NCI-H345 (cell line): ENCODE data around the gene RFTN2.
"Not testable (repeated sequence)": the region's sequence is repeated elsewhere in the genome, so short reads cannot be mapped to it uniquely, and the experiment has no call there.

Experiments
- DNase-seq: peaks from one replicate; lab custom pipeline; 2025; lab: John Stamatoyannopoulos, UW

The RFTN2 gene, protein sequence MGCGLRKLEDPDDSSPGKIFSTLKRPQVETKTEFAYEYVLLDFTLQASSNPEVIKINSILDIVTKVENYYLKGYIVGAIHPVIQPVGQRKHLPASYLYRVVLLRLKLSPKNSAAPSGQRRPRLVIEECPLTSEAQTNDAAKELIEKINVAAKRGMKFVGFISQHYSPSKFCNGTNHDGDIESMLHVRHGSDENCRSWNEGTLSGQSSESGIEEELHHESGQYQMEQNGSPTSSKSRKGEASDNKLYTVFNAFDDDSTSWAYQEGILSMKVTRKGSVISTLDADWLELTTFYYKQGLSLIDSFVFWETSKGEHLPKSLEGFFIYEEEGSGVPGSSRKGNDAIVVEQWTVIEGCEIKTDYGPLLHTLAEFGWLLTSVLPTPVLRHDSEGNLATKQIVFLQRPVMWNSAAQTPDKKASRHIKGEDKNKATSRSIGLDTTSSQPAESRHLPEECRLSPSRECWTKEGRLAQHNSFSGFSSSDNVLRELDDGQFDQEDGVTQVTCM

DNA sequence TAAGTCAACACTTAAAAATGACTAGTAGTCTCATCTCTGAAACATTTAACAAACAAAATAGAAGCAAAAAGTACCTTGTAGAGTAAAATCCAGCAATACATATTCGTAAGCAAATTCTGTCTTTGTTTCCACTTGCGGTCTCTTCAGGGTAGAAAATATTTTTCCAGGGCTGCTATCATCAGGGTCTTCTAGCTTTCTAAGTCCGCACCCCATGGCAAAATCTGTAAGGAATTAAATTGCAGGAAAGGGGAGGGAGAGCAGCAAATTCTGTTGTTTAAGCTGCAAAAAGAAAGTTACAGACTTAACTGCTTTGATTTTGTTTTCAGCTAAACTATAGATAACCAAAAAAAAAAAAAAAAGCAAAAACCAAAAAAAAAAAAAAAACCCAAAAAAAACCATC lies at the start of gene RFTN2:
Gene RFTN2 (minus strand): TSS at position 342 of the 400 bp plus-strand sequence. CDS start 129 bp downstream, at position 213.
- DNase-seq, result no peak

DNA sequence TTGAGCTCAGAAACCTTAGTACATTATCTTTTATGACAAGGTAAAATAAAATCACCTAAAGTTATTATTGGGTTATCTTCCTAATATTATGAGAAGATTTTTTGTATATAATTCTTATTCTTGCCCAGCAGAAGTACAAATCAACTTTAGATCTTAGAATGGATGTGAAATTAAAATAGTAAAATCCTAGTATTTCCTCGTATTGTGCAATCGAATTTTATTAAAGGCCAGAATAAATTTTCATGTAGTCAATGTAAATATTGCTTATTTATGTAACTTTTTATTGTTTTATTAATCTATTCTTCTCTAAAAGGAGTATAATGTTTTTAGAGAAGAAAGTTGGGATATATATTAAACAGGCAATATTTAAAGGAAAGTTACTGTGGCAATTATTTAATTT lies 42.5 kb upstream of the RFTN2 start:
- DNase-seq, result no peak

DNA sequence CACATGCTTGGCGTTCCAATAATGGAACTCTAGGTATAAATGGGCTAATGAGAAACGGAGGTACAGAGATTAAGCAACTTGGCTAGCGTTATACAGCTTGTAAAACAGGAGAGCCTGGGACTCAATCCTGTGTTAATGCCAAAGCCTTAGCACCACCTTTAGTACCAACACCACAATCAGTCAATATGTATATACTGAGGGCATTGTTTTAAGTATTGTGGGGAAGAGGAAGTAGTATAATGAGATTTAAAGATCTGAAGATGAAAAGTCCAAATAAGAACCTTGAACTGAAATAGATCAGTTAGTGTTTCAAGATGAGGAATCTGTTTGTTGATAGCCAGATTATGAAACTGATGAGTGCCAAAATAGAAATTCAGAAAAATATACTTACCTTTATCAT lies 37.9 kb upstream of the RFTN2 start:
- DNase-seq, result no peak

DNA sequence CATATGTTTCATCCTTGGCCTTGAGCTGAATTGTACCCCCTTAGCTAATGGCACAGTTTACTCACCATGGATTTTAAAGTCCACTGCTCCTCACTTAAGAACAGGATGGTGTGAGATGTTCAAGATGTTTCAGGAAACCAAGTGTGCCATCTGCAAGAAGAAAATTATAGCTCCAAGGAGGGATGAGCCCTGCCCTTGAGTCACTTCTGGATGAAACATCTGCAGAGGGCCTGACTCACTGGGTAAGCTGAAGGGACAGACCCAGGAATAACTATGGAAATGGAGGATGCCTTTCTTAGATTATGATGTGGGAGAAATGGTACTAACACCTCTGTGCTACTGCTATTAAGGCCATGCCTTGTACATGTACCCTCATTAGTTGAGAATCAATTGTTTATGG lies 36.2 kb upstream of the RFTN2 start:
- DNase-seq, result no peak

DNA sequence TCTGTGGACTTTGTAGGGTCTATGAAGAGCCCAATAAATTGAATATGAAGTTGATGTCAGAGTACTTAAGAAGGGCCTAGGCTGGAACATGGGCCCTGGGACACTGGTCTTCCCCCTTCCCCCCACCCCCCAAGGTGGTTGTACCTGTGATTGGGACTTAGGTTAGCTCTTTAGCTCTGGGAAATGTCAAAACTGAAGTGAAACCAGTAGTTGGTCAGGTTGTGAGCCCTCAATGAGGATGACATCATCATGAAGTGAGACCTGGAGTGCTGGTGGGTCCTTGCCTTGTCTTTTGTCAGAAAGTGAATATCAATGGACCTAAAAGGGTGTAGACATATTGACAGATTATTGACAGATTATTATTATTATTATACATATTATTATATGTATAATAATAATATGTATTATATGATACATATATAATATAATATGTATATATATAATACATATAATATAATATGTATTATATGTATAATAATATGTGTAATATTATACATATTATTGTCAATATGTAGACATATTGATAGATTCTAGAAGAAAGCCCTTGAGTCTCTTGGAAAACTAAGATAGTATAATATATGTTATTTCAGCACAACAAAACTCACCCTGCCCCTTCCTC lies 35.1 kb upstream of the RFTN2 start:
- DNase-seq, result no peak

DNA sequence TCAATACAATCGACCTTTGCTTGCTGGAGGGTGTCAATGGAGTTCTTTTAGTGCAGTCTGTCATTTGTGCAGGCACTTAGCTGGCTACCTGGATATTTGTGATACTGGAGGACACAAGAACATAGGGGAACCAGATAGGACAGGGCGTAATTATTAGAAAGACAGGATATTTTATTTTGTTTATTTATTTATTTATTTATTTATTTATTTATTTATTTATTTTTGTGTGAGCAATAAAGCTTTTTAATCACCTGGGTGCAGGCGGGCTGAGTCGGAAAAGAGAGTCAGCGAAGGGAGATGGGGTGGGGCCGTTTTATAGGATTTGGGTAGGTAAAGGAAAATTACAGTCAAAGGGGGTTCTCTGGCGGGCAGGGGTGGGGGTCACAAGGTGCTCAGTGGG lies 33.8 kb upstream of the RFTN2 start:
- not testable (repeated sequence) for DNase-seq

DNA sequence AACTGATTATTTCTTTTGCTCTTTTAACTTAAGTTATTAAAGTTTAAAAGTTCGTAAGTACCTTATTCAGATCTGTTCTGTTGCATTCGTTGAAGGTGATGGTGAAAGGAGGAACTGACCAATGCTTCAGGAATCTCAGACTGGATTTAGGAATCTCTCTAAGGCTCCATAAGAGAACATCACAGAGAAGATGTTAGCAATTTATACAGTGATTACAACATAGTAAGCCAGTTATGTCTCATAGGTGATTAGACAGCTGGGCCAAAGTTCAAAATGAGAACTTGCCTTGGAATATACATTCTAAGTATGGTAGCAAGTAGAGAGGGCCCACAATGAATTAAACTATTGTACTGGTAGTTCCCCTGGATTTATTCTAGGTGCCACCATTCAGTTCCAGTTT lies 32.9 kb upstream of the RFTN2 start:
- no peak for DNase-seq

DNA sequence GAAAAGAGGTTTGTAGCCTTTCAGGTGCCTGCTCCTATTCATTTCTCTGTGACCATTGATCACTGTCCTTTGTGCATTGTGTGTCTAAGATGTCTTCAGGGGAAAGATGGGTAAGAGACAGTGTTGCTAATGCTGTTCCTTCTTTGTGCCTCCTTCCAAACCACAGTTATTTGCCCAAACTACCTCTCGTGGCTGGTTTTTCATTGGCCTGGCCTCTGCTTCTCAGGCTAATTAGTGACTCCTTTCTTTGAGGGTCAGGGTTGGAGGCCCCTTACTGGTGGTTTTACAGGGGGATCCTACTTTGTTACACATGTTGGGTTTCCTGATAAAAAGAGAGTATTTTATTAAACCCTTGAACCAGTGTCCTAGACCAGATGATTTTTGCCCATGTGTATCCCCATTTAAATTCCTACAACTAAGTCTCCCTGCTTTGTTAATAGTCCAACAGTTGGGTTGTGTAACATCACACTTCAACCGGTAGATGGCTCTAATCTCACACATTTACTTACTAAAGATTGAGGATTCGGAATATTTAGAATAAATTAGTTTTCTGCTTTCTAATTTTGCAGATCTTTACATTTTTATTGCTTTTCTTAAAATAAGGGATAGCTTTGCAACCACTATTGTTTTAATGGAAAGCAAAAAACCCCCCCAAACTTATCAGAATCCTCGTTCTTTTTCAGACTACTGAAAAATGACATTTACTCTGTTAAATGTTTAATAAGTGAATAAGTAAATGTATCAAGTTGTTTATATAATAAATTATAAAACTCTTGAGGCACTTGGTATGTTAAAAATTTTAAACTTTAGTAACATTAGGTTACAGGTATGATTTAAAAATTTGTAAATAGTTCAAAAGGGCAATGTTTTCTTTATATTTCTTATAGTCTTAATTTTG lies 32.2 kb upstream of the RFTN2 start:
- peak; percentile 42 for DNase-seq

DNA sequence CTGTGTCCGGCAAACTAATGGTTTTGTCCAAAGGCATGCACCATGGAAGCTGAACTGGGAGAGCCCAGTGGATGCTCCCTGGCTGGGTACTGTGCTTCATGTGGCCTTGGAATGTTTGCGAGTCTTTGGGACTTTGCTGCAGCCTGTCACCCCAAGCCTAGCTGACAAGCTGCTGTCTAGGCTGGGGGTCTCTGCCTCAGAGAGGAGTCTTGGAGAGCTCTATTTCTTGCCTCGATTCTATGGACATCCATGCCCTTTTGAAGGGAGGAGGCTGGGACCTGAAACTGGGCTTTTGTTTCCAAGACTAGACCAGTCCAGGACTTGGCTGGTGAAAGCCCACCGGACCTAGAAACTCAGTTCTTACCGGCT lies 31.4 kb upstream of the RFTN2 start:
- no peak for DNase-seq

DNA sequence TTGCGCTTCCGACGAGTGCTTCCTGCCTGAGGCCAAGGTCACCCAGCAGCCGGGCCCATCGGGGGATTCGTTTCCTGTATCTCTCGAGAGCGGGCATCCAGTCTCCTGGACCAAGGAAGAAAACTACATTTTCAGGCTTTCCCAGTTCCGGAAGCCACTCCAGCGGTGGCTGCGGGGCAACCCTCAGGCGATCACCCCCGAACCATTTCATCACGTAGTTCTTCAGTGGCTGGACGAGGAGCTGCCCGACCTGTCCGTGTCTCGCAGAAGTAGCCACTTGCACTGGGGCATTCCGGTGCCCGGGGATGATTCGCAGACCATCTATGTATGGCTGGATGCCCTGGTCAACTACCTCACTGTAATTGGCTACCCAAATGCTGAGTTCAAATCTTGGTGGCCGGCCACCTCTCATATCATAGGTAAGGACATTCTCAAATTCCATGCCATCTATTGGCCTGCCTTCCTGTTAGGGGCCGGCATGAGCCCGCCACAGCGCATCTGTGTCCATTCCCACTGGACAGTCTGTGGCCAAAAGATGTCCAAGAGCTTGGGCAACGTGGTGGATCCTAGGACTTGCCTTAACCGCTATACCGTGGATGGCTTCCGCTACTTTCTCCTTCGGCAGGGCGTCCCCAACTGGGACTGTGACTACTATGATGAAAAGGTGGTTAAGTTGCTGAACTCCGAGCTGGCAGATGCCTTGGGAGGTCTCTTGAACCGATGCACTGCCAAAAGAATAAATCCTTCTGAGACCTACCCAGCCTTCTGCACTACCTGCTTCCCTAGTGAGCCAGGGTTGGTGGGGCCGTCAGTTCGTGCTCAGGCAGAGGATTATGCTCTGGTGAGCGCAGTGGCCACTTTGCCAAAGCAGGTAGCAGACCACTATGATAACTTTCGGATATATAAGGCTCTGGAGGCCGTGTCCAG lies 30.8 kb upstream of the RFTN2 start:
- DNase-seq, result no peak

DNA sequence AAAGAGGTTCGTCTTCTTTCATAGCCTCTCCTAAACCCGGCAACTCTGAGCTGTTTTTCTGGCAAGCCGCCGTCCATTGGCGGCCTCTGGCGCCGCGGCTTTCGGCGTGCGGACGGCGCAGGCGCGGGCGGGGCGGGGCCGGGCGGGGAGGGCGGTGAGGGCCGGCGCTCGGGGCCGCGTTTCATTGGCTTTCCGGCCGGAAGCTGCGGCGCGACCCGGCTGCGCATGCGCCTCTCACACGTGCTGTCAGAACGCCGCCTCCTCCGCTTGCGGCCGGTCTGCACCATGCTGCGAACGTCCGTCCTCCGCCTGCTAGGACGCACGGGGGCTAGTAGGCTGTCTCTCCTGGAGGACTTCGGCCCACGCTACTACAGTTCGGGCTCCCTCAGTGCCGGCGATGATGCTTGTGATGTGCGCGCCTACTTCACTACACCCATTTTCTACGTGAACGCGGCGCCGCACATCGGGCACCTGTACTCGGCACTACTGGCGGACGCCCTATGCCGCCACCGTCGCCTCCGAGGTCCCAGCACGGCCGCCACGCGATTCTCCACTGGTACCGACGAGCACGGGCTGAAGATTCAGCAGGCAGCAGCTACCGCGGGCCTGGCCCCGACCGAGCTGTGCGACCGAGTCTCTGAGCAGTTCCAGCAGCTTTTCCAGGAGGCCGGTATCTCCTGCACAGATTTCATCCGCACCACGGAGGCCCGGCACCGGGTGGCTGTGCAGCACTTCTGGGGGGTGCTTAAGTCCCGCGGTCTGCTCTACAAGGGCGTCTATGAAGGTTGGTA lies 29.9 kb upstream of the RFTN2 start, which contains the start of gene MARS2:
Gene MARS2 (plus strand): TSS at position 249 of the 791 bp plus-strand sequence. CDS start 37 bp downstream, at position 286.
- DNase-seq, result peak; percentile 92

DNA sequence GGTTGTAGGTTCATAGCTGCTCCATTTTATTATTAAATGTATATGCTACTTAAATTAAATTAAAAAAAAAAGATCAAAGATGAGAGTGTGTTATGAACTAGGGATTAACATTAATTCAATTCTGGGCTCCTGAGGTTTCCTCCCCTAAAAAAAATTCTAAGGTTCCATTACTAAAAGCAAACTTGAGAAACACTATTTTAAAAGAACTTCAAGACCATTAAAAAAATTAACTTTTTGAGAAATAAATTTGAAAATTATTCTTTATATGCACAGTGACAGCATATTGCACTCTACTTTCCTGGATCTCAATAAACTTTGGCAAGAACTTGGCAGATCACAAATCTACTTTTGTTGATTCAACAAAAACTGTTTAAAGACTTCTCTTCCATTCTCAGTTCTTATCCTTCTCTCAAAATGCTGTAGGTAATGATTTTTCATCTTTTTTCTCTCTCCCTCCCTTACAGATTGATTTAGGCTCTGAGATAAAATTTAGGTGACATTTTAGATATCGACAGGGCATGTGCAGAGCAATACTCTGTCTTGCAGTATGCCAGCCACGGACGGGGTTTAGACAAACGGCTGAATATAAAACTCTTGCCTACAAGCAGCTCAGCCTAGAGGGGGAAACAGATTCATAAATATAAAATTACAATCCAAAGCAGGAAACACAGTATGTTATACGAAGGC lies 29.2 kb upstream of the RFTN2 start:
- DNase-seq, result no peak

DNA sequence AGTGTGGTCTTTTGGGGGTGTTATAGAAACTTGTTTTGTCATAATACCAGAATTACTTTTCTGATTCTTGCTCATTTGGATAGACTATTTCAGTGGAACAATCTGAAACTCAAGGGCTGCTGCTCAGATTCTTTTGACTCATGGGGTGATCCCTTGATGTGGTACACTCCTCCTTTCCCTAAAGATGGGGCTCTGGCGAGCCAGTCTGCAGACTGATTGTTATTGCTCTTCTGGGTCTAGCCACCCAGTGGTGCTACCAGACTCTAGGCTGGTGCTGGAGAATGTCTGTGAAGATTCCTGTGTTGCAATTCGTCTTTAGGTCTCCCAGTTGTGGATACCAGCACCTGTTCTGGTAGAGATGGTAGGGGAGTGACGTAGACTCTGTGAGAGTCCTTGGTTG lies 25.6 kb upstream of the RFTN2 start:
- no peak for DNase-seq

DNA sequence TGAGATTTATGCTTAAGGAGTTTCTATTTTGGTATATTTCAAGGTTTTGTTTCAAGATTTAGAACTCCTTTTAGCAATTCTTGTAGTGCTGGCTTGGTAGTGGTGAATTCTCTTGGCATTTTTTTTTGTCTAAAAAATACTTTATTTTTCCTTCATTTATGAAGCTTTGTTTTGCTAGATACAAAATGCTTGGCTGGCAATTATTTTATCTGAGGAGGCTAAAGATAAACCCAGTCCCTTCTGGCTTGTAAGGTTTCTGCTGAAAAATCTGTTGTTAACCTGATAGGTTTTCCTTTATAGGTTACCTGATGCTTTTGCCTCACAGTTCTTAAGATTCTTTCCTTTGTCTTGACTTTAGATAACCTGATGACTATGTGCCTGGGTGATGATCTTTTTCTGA lies 24.3 kb upstream of the RFTN2 start:
- not testable (repeated sequence) for DNase-seq

DNA sequence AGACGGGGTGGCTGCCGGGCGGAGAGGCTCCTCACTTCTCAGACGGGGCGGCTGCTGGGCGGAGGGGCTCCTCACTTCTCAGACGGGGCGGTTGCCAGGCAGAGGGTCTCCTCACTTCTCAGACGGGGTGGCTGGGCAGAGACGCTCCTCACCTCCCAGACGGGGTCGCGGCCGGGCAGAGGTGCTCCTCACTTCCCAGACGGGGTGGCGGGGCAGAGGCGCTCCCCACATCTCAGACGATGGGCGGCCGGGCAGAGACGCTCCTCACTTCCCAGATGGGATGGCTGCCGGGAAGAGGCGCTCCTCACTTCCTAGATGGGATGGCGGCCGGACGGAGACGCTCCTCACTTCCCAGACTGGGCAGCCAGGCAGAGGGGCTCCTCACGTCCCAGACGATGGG lies 21.2 kb upstream of the RFTN2 start:
- DNase-seq, result not testable (repeated sequence)

DNA sequence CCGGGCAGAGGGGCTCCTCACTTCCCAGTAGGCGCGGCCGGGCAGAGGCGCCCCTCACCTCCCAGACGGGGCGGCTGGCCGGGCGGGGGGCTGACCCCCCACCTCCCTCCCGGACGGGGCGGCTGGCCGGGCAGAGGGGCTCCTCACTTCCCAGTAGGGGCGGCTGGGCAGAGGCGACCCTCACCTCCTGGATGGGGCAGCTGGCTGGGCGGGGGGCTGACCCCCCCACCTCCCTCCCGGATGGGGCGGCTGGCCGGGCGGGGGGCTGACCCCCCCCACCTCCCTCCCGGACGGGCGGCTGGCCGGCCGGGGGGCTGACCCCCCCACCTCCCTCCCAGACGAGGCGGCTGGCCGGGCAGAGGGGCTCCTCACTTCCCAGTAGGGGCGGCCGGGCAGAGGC lies 20.6 kb upstream of the RFTN2 start:
- DNase-seq, result not testable (repeated sequence)

DNA sequence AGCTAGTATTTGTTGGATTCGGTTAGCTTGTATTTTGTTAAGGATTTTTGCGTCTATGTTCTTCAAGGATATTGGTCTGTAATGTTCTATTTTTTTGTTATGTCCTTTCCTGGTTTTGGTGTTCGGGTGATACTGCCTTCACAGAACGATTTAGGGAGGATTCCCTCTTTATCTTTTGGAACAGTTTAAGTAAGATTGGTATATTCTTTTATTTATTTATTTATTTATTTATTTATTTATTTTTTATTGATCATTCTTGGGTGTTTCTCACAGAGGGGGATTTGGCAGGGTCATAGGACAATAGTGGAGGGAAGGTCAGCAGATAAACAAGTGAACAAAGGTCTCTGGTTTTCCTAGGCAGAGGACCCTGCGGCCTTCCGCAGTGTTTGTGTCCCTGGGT lies 19.8 kb upstream of the RFTN2 start:
- not testable (repeated sequence) for DNase-seq

DNA sequence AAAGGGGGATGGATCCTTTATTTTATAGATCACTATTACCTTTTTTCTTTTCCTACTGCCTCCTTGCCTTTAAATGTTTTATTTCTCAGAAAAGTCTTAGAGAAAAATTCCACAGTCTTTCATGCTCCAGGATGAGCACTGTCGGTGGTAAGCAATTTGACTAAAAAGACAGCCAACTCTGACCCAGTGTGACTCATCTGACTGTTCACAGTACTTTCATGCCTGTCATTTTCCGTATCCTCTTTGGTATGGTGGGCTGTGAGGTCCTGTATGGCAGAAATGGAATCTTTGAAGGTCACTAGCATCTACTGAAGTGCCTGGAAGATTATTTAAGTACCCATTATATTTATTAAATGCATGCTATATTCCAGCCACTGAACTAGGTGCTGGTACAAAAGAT lies 2.1 kb upstream of the RFTN2 start:
- DNase-seq, result no peak

DNA sequence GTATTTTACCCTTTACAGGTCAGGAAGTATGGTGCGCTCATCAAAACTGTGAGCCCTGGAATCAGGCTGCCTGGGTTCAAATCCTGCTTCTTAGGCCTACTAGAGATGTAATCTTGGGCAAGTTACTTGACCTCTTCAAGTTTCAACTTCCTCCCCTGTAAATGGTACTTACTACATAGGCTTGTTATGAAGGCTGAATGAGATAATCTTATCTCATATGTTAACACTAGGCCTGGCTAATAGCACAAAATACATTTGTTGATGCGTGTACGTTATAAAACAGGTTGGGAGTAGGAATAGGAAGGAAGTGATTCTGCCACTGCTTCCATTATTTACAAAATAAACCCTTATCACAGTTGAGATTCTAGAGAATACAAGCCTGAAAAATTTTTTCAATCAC lies 1.7 kb upstream of the RFTN2 start:
- DNase-seq, result no peak

DNA sequence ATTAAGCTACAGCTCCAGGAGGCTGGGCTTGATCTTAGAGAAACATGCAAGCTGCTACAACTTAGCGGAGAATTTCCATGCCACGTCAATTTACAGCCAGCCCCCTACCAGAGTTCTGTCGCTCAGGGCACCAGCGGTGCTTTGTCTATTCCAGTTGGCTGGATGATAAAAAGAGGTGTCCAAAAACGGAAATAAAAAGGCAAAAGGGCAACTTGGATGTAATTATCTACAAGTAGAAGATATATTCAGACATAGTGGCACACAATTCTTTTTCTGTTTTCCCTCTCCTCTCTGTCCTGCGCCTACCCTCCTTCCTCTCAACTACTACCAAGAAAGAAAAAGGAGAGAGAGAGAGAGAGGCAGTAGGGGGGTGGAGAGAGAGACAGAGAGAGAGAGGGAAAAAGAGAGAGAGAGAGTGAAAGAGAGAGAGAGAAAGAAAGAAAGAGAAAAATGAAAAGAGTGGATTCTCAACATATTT lies 363 bp upstream of the RFTN2 start:
- no peak for DNase-seq
